Neural cell (in vitro differentiated cells): ENCODE results near the gene TRA2A. TPM values are rescaled to one million over a fixed set of nuclear protein-coding genes. Genes with fewer than 3 reads are reported as not detected.

Experiments
- H2AFZ ChIP-seq: fragments of 200-600, 300-800 bp; sonication (generic), shearing (Covaris generic); 2 replicates; pipeline ENCODE4 v1.6.0; 2014; ENCODE audit warnings: low read depth, mild to moderate bottlenecking, antibody characterized with exemption, low read length, moderate library complexity
- H3F3A ChIP-seq: fragments of 200-600 bp; shearing (Covaris generic); 2 replicates; pipeline ENCODE4 v1.6.1; 2016; ENCODE audit warnings: mild to moderate bottlenecking, moderate library complexity, mixed read lengths, antibody characterized with exemption, low read length; ENCODE audit not compliant: insufficient read depth, poor library complexity, severe bottlenecking
- H3K27ac ChIP-seq: fragments of 200-600, 300-800 bp; sonication (generic), shearing (Covaris generic); 2 replicates; pipeline ENCODE4 v1.5.1; 2014; ENCODE audit warnings: mild to moderate bottlenecking, low read length, moderate library complexity
- H3K27me3 ChIP-seq: fragments of 300-800, 200-600 bp; sonication (generic), shearing (Covaris generic); 2 replicates; pipeline ENCODE4 v1.6.0; 2014; ENCODE audit warnings: mild to moderate bottlenecking, low read depth, low read length, moderate library complexity; ENCODE audit not compliant: insufficient read depth
- H3K36me3 ChIP-seq: fragments of 300-800, 200-600 bp; sonication (generic), shearing (Covaris generic); 2 replicates; pipeline ENCODE4 v1.5.1; 2014; ENCODE audit warnings: mild to moderate bottlenecking, antibody characterized with exemption, low read length, moderate library complexity; ENCODE audit not compliant: insufficient read depth
- H3K4me2 ChIP-seq: fragments of 300-800, 200-600 bp; sonication (generic), shearing (Covaris generic); 2 replicates; pipeline ENCODE4 v1.6.0; 2014; ENCODE audit warnings: mild to moderate bottlenecking, low read length
- H3K4me3 ChIP-seq: fragments of 300-800, 200-600 bp; sonication (generic), shearing (Covaris generic); 2 replicates; pipeline ENCODE4 v1.5.1; 2014; ENCODE audit warnings: mild to moderate bottlenecking, low read length, moderate library complexity
- H3K79me2 ChIP-seq: fragments of 200-600 bp; shearing (Covaris generic); replicated peaks from 2 replicates; pipeline ENCODE4 v1.6.0; 2014; ENCODE audit warnings: mild to moderate bottlenecking, low read length, moderate library complexity; ENCODE audit not compliant: insufficient read depth
- H3K9ac ChIP-seq: fragments of 300-800, 200-600 bp; sonication (generic), shearing (Covaris generic); 2 replicates; pipeline ENCODE4 v1.6.1; 2016; ENCODE audit warnings: mild to moderate bottlenecking, low read length, mixed read lengths
- H3K9me2 ChIP-seq: fragments of 200-600 bp; shearing (Covaris generic); 2 replicates; pipeline ENCODE4 v1.6.1; 2016; ENCODE audit warnings: mild to moderate bottlenecking, low read length, mixed read lengths; ENCODE audit not compliant: insufficient read depth
- H3K9me3 ChIP-seq: fragments of 200-600, 300-800 bp; sonication (generic), shearing (Covaris generic); 2 replicates; pipeline ENCODE4 v1.6.1; 2016; ENCODE audit warnings: mild to moderate bottlenecking, mixed run types, low read length, moderate library complexity, mixed read lengths
- H4K20me1 ChIP-seq: fragments of 200-600 bp; shearing (Covaris generic); 2 replicates; pipeline ENCODE4 v1.6.1; 2016; ENCODE audit warnings: mild to moderate bottlenecking, mixed run types; ENCODE audit not compliant: insufficient read depth
- CTCF ChIP-seq: fragments of 450-650 bp; IDR thresholded peaks from 2 replicates; pipeline ENCODE4 v1.5.1; 2014; ENCODE audit warnings: antibody characterized with exemption, mild to moderate bottlenecking, moderate library complexity; ENCODE audit not compliant: poor library complexity, severe bottlenecking
- EP300 ChIP-seq: fragments of 450-650 bp; conservative IDR thresholded peaks from 2 replicates; pipeline ENCODE4 v1.6.1; 2014; ENCODE audit warnings: antibody characterized with exemption, mild to moderate bottlenecking, moderate library complexity; ENCODE audit not compliant: poor library complexity, severe bottlenecking
- POLR2AphosphoS5 ChIP-seq: IDR thresholded peaks from 2 replicates; pipeline ENCODE4 v1.6.1; 2012
- RAD21 ChIP-seq: fragments of 450-650 bp; conservative IDR thresholded peaks from 2 replicates; pipeline ENCODE4 v1.6.1; 2014; ENCODE audit warnings: antibody characterized with exemption, mild to moderate bottlenecking, moderate library complexity
- REST ChIP-seq: IDR thresholded peaks from 2 replicates; pipeline ENCODE4 v1.6.1; 2012; ENCODE audit warnings: borderline replicate concordance
- SMC3 ChIP-seq: fragments of 450-650 bp; conservative IDR thresholded peaks from 2 replicates; pipeline ENCODE4 v1.6.1; 2014; ENCODE audit warnings: antibody characterized with exemption, mild to moderate bottlenecking, moderate library complexity; ENCODE audit not compliant: poor library complexity
- TAF1 ChIP-seq: IDR thresholded peaks from 2 replicates; pipeline ENCODE4 v1.6.1; 2012; ENCODE audit warnings: low read depth
- polyA plus RNA-seq: library from polyadenylated mRNA; depleted of rRNA; stranded (reverse); fragments of >200 nt; gene quantifications from 2 replicates; pipeline ENCODE4 v1.2.3, GENCODE V29; 2014

The TRA2A gene
- polyA plus RNA-seq, 1 donor from 2014 or later = 188 TPM

- Histone ChIP-seq H3K9ac (peak overlapping the region; percentile 84), H3K4me3 (peak overlapping the region; percentile 84), H3K79me2 (peaks cover 83% of the 10 kb centered on the region), H3K9me2 (no peaks in the 10 kb centered on the region), H3K27me3 (no peaks in the 10 kb centered on the region), H3K9me3 (no peaks in the 10 kb centered on the region), H3K4me2 (peak overlapping the region; percentile 76), H3K36me3 (no peaks in the 10 kb centered on the region), H4K20me1 (peaks cover 4% of the 10 kb centered on the region), H3F3A (peaks cover 13% of the 10 kb centered on the region), H3K27ac (peak overlapping the region; percentile 85), H2AFZ (no peak overlapping the region)
- no peak for TF ChIP-seq RAD21
- no peak for TF ChIP-seq TAF1
- no peak for TF ChIP-seq CTCF
- no peak for TF ChIP-seq REST
- TF ChIP-seq SMC3 = no peak
These were observed 63.8 kb downstream of the TRA2A start for GRCh38 chr7:23467806-23468525.

- H3K4me3 ChIP-seq = peak overlapping the region; percentile 84
- no peaks in the 10 kb centered on the region for H3K27me3 ChIP-seq
- H3K36me3 ChIP-seq = no peaks in the 10 kb centered on the region
- H2AFZ ChIP-seq = no peak overlapping the region
- H3K9ac ChIP-seq = peak overlapping the region; percentile 84
- peak overlapping the region; percentile 85 for H3K27ac ChIP-seq
- H3K4me2 ChIP-seq = peak overlapping the region; percentile 76
- H3F3A ChIP-seq = peaks cover 13% of the 10 kb centered on the region
- H3K79me2 ChIP-seq = peaks cover 83% of the 10 kb centered on the region
- no peak for TF ChIP-seq EP300
- no peak for TF ChIP-seq REST
- peak; percentile 8 for TF ChIP-seq POLR2AphosphoS5
- TF ChIP-seq CTCF = no peak
- H3K9me2 ChIP-seq = no peaks in the 10 kb centered on the region
- H3K9me3 ChIP-seq = no peaks in the 10 kb centered on the region
- peaks cover 4% of the 10 kb centered on the region for H4K20me1 ChIP-seq
These were observed 64.4 kb downstream of the TRA2A start for GRCh38 chr7:23467291-23467805.
